Right kidney (tissue), 1 donor: ENCODE measurements around the gene ALAD.
"Not testable (repeated sequence)": the region's sequence is repeated elsewhere in the genome, so short reads cannot be mapped to it uniquely, and the experiment has no call there.

ENCODE experiments used
- DNase-seq: peaks from one replicate; pipeline ENCODE4 v3.0.0-alpha.2; 2016

The ALAD gene

GRCh38 chr9:113403646-113404045 is 2.6 kb upstream of the ALAD start:
- no peak for DNase-seq

GRCh38 chr9:113399646-113400200 is 1.4 kb downstream of the ALAD start:
- DNase-seq = no peak

GRCh38 chr9:113398796-113399195 is 2.3 kb downstream of the ALAD start:
- no peak for DNase-seq

- no peak for DNase-seq
Observed at GRCh38 chr9:113397203-113397631, 3.9 kb downstream of the ALAD start.

- DNase-seq = no peak
Observed at GRCh38 chr9:113395000-113395861, 5.9 kb downstream of the ALAD start.

- DNase-seq = no peak
Observed at GRCh38 chr9:113393281-113393680, 7.8 kb downstream of the ALAD start.

GRCh38 chr9:113391917-113392316 is 9.2 kb downstream of the ALAD start:
- DNase-seq = no peak

- DNase-seq = no peak
Observed at GRCh38 chr9:113390192-113390960, 10.7 kb downstream of the ALAD start.

GRCh38 chr9:113389451-113389850 is 11.6 kb downstream of the ALAD start:
- no peak for DNase-seq

- no peak for DNase-seq
Observed at GRCh38 chr9:113388833-113389232, 12.3 kb downstream of the ALAD start.

- DNase-seq = no peak
Observed at GRCh38 chr9:113387560-113388230, 13.4 kb downstream of the ALAD start.

- no peak for DNase-seq
Observed at GRCh38 chr9:113386571-113387393, 14.3 kb downstream of the ALAD start.

- DNase-seq = no peak
Observed at GRCh38 chr9:113381909-113382411, 19.1 kb downstream of the ALAD start.

GRCh38 chr9:113381441-113381840 is 19.6 kb downstream of the ALAD start:
- DNase-seq = not testable (repeated sequence)

GRCh38 chr9:113380869-113381378 is 20.2 kb downstream of the ALAD start:
- DNase-seq = no peak

- DNase-seq = not testable (repeated sequence)
Observed at GRCh38 chr9:113379829-113380210, 21.3 kb downstream of the ALAD start.

- DNase-seq = not testable (repeated sequence)
Observed at GRCh38 chr9:113379094-113379828, 21.8 kb downstream of the ALAD start.

GRCh38 chr9:113376634-113377567 is 24.2 kb downstream of the ALAD start, which contains the start of gene HDHD3:
TSS of gene HDHD3 (minus strand) at chr9:113376986. CDS start at chr9:113374354, 2,632 bp downstream.
- DNase-seq = peak; percentile 87
